Stimulated activated effector memory CD8-positive, alpha-beta T cell treated with anti-CD3 and anti-CD28 coated beads, Interleukin-12 subunit alpha, Interleukin-12 subunit beta, amount 100 ng/mL, for 72 hours (primary cell): Measurements from ENCODE around the gene CCDC120.

Source experiments
- ATAC-seq: fragments of 150-1000 bp; cut with Tn5 transposase; 2 replicates; pipeline ENCODE4 v1.10.0; 2021
- DNase-seq, 2 donors: peaks; one replicate each; pipeline ENCODE4 v3.0.0; 2021 to 2022; ENCODE audit warnings: low spot score in 2 of 2
- H3K27ac Mint-ChIP-seq: one replicate; pipeline ENCODE4 v1.8.0; 2022; ENCODE audit warnings: mild to moderate bottlenecking, mixed read lengths
- H3K36me3 Mint-ChIP-seq: one replicate; pipeline ENCODE4 v1.8.0; 2022; ENCODE audit warnings: mild to moderate bottlenecking, mixed read lengths
- H3K4me1 Mint-ChIP-seq: one replicate; pipeline ENCODE4 v1.8.0; 2022; ENCODE audit warnings: mixed read lengths
- H3K4me3 Mint-ChIP-seq: one replicate; pipeline ENCODE4 v1.8.0; 2022; ENCODE audit warnings: mild to moderate bottlenecking, mixed read lengths
- H3K9me3 Mint-ChIP-seq: one replicate; pipeline ENCODE4 v1.8.0; 2022; ENCODE audit warnings: mixed read lengths

Gene CCDC120

GRCh38 chrX:49058794-49059193 is at the start of gene CCDC120:
TSS of gene CCDC120 (plus strand) at chrX:49058999. CDS start at chrX:49062042, 3,043 bp downstream.
- Mint-ChIP-seq H3K4me3 (no peak within 1 kb of the TSS), H3K36me3 (peaks cover 11% of the 10 kb centered on the region), H3K9me3 (no peaks in the 10 kb centered on the region), H3K27ac (peak within 1 kb of the TSS; percentile 58), H3K4me1 (peaks cover 17% of the 10 kb centered on the region)
- ATAC-seq (no peak), DNase-seq (no peak)

GRCh38 chrX:49019050-49019449 is 39.7 kb upstream of the CCDC120 start:
- no peaks in the 10 kb centered on the region for H3K9me3 Mint-ChIP-seq
- no peak overlapping the region for H3K4me3 Mint-ChIP-seq
- no peaks in the 10 kb centered on the region for H3K36me3 Mint-ChIP-seq
- DNase-seq, result no peak
- ATAC-seq, result peak; percentile 36
- H3K4me1 Mint-ChIP-seq, result no peaks in the 10 kb centered on the region
- no peak overlapping the region for H3K27ac Mint-ChIP-seq

- H3K4me3 Mint-ChIP-seq, result no peak overlapping the region
- no peak overlapping the region for H3K27ac Mint-ChIP-seq
- no peak for DNase-seq
- no peaks in the 10 kb centered on the region for H3K36me3 Mint-ChIP-seq
- no peaks in the 10 kb centered on the region for H3K4me1 Mint-ChIP-seq
- no peaks in the 10 kb centered on the region for H3K9me3 Mint-ChIP-seq
- ATAC-seq, result no peak
Measured at GRCh38 chrX:49019599-49020249, 39.1 kb upstream of the CCDC120 start.

GRCh38 chrX:49029876-49030275 is 28.9 kb upstream of the CCDC120 start:
- no peak for ATAC-seq
- DNase-seq, result no peak
- Mint-ChIP-seq H3K4me1 (no peaks in the 10 kb centered on the region), H3K9me3 (no peaks in the 10 kb centered on the region), H3K36me3 (peaks cover 66% of the 10 kb centered on the region), H3K4me3 (no peak overlapping the region), H3K27ac (no peak overlapping the region)

- H3K4me1 Mint-ChIP-seq, result no peaks in the 10 kb centered on the region
- ATAC-seq, result no peak
- H3K9me3 Mint-ChIP-seq, result no peaks in the 10 kb centered on the region
- no peak overlapping the region for H3K27ac Mint-ChIP-seq
- H3K4me3 Mint-ChIP-seq, result no peak overlapping the region
- peaks cover 70% of the 10 kb centered on the region for H3K36me3 Mint-ChIP-seq
- no peak for DNase-seq
Measured at GRCh38 chrX:49030283-49030682, 28.5 kb upstream of the CCDC120 start.

- no peak for ATAC-seq
- H3K4me3 Mint-ChIP-seq, result no peak overlapping the region
- DNase-seq, result no peak
Measured at GRCh38 chrX:49037883-49038475, 20.8 kb upstream of the CCDC120 start.

GRCh38 chrX:49039598-49040375 is 19.0 kb upstream of the CCDC120 start:
- Mint-ChIP-seq H3K4me1 (peaks cover 39% of the 10 kb centered on the region), H3K9me3 (no peaks in the 10 kb centered on the region), H3K4me3 (peak overlapping the region; percentile 86), H3K36me3 (peaks cover 59% of the 10 kb centered on the region), H3K27ac (peak overlapping the region; percentile 93)
- DNase-seq (peak in 1 of 2 donors; percentile 49), ATAC-seq (no peak)

More at GRCh38 chrX:49037883-49038475, 20.8 kb upstream of the CCDC120 start:
- Mint-ChIP-seq H3K9me3 (no peaks in the 10 kb centered on the region), H3K4me1 (peaks cover 30% of the 10 kb centered on the region), H3K27ac (peak overlapping the region; percentile 52), H3K36me3 (peaks cover 72% of the 10 kb centered on the region)

- peaks cover 39% of the 10 kb centered on the region for H3K4me1 Mint-ChIP-seq
- H3K4me3 Mint-ChIP-seq, result peak overlapping the region; percentile 86
- no peaks in the 10 kb centered on the region for H3K9me3 Mint-ChIP-seq
- H3K27ac Mint-ChIP-seq, result peak overlapping the region; percentile 93
- no peak for ATAC-seq
- peaks cover 53% of the 10 kb centered on the region for H3K36me3 Mint-ChIP-seq
- DNase-seq, result no peak
Measured at GRCh38 chrX:49040376-49040955, 18.3 kb upstream of the CCDC120 start.

- peak in 1 of 2 donors; percentile 51 for DNase-seq
- no peak for ATAC-seq
Measured at GRCh38 chrX:49041744-49042580, 16.8 kb upstream of the CCDC120 start.

GRCh38 chrX:49042581-49043219 is 16.1 kb upstream of the CCDC120 start:
- ATAC-seq (peak; percentile 31), DNase-seq (peak in 1 of 2 donors; percentile 4)
- Mint-ChIP-seq H3K4me1 (peaks cover 39% of the 10 kb centered on the region), H3K9me3 (no peaks in the 10 kb centered on the region), H3K27ac (peak overlapping the region; percentile 93), H3K4me3 (peak overlapping the region; percentile 86), H3K36me3 (peaks cover 30% of the 10 kb centered on the region)

More at GRCh38 chrX:49041744-49042580, 16.8 kb upstream of the CCDC120 start:
- Mint-ChIP-seq H3K4me3 (peak overlapping the region; percentile 86), H3K4me1 (peaks cover 39% of the 10 kb centered on the region), H3K9me3 (no peaks in the 10 kb centered on the region), H3K36me3 (peaks cover 38% of the 10 kb centered on the region), H3K27ac (peak overlapping the region; percentile 93)

GRCh38 chrX:49043220-49043986 is 15.4 kb upstream of the CCDC120 start, which contains the start of gene TFE3:
TSS of gene TFE3 (minus strand) at chrX:49043357. CDS start at chrX:49043226, 131 bp downstream.
- peak within 1 kb of the TSS; percentile 86 for H3K4me3 Mint-ChIP-seq
- DNase-seq (peak; percentile 74 to 94), ATAC-seq (peak; percentile 93)
- peak within 1 kb of the TSS; percentile 93 for H3K27ac Mint-ChIP-seq
- peaks cover 23% of the 10 kb centered on the region for H3K36me3 Mint-ChIP-seq
- H3K4me1 Mint-ChIP-seq, result peaks cover 39% of the 10 kb centered on the region
- H3K9me3 Mint-ChIP-seq, result no peaks in the 10 kb centered on the region

- Mint-ChIP-seq H3K27ac (peak overlapping the region; percentile 93), H3K36me3 (peaks cover 18% of the 10 kb centered on the region), H3K4me3 (peak overlapping the region; percentile 86), H3K9me3 (no peaks in the 10 kb centered on the region), H3K4me1 (peaks cover 34% of the 10 kb centered on the region)
- ATAC-seq (no peak), DNase-seq (no peak)
Measured at GRCh38 chrX:49043987-49044281, 14.9 kb upstream of the CCDC120 start.

- ATAC-seq (peak; percentile 89), DNase-seq (peak; percentile 29 to 75)
- Mint-ChIP-seq H3K4me1 (peaks cover 27% of the 10 kb centered on the region), H3K4me3 (peak overlapping the region; percentile 72), H3K27ac (peak overlapping the region; percentile 92), H3K36me3 (peaks cover 13% of the 10 kb centered on the region), H3K9me3 (no peaks in the 10 kb centered on the region)
Measured at GRCh38 chrX:49053223-49054072, 5.4 kb upstream of the CCDC120 start.
